ENCODE data around the gene ADAMTSL3.

DNA sequence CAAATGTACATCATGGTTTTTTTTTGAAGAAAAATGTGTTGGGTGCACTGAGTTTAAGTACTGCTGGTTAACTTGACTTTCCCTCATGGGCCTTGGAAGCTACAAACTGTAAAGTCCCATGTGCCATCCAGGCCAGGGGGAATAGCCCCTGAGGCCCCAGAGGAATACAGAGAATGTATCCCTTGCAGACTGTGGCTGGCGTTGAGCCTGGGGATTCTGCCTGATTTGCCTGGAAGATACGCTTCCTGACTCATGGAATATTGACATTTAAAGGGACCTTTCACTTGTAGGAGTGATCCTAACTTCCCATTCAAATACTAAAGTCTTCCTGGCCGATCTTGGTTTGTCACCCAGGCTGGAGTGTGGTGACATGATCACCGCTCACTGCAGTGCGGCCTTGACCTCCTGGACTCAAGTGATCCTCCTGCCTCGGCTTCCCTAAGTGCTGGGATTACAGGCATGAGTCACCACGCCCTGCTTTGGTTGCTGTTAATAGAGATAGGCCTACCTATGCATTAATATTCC is 42.0 kb downstream of the ADAMTSL3 start:
- TF ChIP-seq EZH2 (IDR thresholded peaks at IDR 0.05; ENCODE audit: low read depth, unreplicated experiment), result no peak
- TF ChIP-seq, protein P1, sequence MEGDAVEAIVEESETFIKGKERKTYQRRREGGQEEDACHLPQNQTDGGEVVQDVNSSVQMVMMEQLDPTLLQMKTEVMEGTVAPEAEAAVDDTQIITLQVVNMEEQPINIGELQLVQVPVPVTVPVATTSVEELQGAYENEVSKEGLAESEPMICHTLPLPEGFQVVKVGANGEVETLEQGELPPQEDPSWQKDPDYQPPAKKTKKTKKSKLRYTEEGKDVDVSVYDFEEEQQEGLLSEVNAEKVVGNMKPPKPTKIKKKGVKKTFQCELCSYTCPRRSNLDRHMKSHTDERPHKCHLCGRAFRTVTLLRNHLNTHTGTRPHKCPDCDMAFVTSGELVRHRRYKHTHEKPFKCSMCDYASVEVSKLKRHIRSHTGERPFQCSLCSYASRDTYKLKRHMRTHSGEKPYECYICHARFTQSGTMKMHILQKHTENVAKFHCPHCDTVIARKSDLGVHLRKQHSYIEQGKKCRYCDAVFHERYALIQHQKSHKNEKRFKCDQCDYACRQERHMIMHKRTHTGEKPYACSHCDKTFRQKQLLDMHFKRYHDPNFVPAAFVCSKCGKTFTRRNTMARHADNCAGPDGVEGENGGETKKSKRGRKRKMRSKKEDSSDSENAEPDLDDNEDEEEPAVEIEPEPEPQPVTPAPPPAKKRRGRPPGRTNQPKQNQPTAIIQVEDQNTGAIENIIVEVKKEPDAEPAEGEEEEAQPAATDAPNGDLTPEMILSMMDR (conservative IDR thresholded peaks at IDR 0.05; ENCODE audit: low read depth in 2 of 2), result no peak
- TF ChIP-seq, protein P2, sequence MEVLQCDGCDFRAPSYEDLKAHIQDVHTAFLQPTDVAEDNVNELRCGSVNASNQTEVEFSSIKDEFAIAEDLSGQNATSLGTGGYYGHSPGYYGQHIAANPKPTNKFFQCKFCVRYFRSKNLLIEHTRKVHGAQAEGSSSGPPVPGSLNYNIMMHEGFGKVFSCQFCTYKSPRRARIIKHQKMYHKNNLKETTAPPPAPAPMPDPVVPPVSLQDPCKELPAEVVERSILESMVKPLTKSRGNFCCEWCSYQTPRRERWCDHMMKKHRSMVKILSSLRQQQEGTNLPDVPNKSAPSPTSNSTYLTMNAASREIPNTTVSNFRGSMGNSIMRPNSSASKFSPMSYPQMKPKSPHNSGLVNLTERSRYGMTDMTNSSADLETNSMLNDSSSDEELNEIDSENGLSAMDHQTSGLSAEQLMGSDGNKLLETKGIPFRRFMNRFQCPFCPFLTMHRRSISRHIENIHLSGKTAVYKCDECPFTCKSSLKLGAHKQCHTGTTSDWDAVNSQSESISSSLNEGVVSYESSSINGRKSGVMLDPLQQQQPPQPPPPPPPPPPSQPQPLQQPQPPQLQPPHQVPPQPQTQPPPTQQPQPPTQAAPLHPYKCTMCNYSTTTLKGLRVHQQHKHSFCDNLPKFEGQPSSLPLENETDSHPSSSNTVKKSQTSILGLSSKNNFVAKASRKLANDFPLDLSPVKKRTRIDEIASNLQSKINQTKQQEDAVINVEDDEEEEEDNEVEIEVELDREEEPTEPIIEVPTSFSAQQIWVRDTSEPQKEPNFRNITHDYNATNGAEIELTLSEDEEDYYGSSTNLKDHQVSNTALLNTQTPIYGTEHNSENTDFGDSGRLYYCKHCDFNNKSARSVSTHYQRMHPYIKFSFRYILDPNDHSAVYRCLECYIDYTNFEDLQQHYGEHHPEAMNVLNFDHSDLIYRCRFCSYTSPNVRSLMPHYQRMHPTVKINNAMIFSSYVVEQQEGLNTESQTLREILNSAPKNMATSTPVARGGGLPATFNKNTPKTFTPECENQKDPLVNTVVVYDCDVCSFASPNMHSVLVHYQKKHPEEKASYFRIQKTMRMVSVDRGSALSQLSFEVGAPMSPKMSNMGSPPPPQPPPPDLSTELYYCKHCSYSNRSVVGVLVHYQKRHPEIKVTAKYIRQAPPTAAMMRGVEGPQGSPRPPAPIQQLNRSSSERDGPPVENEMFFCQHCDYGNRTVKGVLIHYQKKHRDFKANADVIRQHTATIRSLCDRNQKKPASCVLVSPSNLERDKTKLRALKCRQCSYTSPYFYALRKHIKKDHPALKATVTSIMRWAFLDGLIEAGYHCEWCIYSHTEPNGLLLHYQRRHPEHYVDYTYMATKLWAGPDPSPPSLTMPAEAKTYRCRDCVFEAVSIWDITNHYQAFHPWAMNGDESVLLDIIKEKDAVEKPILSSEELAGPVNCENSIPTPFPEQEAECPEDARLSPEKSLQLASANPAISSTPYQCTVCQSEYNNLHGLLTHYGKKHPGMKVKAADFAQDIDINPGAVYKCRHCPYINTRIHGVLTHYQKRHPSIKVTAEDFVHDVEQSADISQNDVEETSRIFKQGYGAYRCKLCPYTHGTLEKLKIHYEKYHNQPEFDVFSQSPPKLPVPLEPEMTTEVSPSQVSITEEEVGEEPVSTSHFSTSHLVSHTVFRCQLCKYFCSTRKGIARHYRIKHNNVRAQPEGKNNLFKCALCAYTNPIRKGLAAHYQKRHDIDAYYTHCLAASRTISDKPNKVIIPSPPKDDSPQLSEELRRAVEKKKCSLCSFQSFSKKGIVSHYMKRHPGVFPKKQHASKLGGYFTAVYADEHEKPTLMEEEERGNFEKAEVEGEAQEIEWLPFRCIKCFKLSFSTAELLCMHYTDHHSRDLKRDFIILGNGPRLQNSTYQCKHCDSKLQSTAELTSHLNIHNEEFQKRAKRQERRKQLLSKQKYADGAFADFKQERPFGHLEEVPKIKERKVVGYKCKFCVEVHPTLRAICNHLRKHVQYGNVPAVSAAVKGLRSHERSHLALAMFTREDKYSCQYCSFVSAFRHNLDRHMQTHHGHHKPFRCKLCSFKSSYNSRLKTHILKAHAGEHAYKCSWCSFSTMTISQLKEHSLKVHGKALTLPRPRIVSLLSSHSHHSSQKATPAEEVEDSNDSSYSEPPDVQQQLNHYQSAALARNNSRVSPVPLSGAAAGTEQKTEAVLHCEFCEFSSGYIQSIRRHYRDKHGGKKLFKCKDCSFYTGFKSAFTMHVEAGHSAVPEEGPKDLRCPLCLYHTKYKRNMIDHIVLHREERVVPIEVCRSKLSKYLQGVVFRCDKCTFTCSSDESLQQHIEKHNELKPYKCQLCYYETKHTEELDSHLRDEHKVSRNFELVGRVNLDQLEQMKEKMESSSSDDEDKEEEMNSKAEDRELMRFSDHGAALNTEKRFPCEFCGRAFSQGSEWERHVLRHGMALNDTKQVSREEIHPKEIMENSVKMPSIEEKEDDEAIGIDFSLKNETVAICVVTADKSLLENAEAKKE (CRISPR knock-in tag; IDR thresholded peaks at IDR 0.05), result no peak
- no peak for TF ChIP-seq POLR2AphosphoS5 (IDR thresholded peaks at IDR 0.05; ENCODE audit: low read depth)
- TF ChIP-seq EZH2phosphoT487 (IDR thresholded peaks at IDR 0.05; ENCODE audit: unreplicated experiment), result no peak
